SHP77 (cell line): ENCODE data around the gene SEH1L.
A peak's percentile ranks its signal among the peaks of the same experiment; 100 is the strongest.
"Not testable (repeated sequence)": the region's sequence is repeated elsewhere in the genome, so short reads cannot be mapped to it uniquely, and the experiment has no call there.

Experiments used
- DNase-seq, 2 experiments: peaks; one replicate each; lab custom pipeline; 2025; lab: John Stamatoyannopoulos, UW

SEH1L gene

DNA sequence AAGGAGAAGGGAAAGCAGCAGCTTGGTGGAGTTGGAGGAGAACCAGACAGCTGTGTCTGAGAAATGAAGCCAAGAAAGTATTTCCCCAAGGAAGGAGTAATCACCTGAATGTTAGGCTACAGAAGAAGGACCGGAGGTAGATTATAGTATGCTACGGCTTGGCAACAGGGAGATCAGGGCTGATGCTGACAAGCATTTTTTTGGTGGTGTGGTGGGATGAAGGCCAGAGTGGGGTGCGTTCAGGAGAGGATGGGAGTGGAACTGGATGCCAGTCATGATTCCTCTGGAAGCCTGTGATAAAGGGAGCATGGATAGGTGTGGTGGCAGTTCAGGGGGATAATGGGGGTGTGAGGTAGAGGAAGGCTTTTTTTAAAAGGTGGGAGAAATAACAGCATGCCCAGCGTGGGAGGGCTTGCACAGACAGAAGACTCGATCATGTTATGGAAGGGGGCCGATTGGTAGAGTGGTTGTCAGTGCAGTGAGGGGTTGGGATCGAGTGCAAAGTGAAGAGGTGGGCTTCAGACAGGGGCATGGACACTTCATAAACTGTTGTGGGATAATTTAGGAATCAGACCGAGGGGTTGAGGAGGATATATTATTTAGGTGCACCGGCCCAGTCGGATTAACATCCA, 49.0 kb downstream of the SEH1L start:
- no peak for DNase-seq

DNA sequence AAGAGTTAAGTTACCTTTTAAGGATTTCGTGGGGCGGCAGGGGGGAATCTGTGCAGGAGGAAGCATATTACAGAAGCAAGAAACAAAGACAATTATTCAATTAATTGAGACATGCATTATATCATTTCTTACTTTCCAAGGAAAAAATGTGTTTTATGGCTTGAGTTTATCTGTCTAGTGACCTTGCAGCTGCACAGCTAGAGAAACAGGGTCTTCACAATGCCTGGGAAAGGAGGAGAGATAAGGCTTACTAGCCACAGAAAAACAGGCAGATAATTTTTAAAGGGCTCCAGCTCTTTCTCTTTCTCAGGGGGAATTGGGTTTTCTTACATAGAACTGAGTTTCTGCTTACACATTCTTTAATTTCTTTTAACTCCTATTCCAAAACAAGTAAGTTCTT, 49.5 kb downstream of the SEH1L start:
- DNase-seq: not testable (repeated sequence)

DNA sequence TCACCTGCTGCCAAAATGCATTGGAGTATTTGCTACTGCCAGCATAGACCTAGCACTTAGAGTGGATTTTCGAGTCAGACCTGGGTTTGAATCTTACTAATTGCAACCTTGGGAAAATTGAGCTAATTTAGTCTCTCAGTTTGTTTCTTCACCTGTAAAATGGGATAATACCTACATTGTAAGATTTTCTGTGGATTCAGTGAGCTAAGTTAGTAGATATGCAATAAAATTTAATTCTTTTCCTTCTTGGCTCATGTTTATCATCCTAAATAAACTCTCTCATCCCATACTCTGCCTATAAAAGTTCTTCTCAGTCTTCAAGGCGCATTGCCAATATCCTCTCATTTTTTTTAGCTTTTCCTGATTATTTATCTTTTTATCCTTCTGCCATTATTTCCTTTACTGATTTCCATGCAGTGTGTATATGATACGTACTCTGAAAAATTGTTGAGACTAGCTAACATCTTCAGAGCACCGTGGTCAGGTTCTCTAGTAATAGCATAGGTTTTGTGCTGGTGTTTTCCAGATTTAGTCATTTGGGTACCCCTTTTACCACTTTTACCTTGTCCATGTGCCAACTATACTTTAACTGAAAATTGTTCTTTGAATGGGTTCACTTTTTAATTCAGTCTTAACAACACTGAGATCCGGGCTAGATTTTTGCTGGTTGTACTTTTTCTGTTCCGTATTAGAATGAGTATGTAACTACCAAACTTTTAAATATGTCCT, 50.7 kb downstream of the SEH1L start:
- DNase-seq: no peak

DNA sequence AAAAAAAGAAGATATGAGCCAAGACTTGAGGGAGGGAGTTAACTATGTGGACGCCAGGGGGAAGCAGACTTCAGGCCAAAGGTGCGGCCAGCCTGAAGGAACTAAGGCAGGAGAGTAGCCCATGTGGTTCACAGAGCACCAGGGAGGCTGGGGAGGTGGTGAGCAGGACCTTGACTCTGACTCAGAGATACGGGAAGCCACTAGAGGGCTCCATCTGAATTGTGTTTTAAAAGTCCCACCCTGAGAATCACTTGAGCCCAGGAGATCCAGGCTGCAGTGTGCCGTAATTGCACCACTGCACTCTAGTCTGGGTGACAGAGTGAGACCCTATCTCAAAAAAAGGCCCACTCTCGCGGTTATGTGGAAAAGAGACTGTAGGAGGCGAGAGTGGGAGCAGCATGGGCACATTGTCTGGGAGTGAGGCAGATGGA, 55.7 kb downstream of the SEH1L start:
- DNase-seq: peak; percentile 3 to 11

DNA sequence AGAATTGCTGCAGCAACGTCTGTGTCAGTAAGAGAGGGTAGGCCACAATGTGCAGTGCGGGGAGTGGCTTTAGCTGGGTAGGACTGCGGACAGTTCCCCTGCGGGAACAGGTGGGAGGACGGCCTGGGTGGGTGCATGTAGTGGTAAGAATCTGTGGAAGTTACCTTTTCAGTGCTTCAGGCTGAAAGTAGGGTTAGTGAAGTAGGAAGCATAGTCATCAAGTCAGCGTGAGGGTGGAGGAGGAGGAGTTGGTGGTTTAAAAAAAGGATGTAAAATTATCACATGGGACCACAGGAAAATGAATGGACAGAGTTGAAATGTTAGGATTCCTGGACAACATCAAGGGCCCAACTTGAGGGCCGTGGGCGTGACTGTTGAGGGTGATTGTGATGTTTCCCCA, 56.6 kb downstream of the SEH1L start:
- no peak for DNase-seq

DNA sequence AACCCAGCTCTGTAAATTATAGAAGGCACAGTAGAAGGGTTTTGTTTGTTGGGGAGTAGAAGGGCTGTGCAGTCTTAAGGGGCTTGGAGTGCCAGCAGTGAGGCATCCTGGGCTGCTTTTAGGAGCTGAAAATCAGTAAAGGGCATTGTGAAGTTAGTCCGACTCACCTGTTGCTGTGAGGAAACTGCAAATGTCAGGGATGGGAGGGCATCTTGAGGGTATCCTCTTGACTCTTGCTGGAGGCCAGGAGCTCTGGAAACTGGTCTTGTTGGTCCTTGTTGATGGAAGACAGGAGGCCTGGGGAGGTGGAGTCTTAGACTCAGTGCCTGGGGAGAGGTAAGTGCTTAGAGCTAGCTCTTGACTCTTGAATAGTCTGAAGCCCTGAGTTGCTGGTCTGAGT, 57.5 kb downstream of the SEH1L start:
- no peak for DNase-seq

DNA sequence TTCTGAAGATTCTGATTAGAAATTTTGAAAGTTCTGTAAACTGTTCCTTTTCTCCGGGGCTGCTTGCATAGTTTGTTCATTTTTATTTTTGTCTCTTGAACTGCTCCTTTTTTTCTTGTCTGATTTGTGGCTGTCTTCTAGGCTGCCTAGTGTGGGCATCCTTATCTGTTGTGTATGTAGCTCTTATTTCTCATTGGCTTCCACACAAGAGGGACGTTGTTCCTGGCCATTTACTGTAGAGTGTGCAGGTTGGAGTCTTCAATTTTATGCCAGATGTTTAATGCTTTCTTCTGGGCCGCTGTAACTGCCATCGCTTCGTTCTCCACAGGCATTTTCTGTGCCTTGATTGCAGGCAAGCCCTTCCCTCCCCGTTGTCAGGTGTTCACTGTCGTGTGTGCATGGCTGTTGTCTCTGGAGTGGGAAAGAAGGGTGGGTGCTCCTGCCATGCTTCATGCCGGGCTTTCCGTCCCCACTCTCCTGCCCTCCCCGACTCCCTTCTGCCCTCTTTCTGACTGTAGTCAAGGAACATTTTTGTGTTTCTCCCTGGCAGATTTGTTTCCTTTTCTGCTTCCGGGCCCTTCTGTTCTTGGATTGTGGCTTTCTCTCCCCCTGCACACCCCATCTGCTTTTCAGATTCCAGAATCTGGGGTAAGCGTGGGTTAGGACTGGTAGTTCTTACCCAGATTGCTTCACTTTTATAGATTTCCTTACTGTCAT, 58.9 kb downstream of the SEH1L start:
- no peak for DNase-seq

DNA sequence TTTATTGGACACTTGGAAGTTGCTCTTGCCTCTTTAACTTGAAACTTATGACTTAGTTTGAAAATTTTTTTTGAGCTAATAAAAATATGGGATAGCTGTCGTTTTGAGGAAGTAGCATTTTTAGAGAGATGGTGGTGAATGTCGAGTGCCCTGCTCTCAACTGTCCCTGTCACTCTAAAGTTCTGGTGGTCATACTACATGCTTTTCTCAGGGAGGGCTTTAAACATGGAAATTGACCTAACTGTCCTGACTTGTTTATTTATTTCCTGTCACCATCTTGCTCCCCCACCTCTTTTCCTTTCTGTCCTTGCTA, 59.4 kb downstream of the SEH1L start:
- DNase-seq: no peak

DNA sequence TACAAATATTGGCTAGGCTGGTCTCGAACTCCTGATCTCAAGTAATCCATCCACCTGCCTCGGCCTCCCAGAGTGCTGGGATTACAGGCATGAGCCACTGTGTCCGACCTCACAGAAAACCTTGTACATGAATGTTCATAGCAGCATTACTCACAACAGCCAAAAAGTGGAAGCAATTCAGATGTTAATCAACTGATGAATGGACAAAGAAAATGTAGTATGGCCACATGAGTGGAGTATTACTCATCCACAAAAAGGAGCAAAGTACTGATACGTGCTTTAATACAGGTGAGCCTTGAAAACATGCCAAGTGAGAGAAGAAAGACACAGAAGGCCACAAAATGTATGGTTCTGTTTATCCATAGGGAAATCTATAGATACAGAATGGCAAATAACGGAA, 63.9 kb downstream of the SEH1L start:
- DNase-seq: no peak

DNA sequence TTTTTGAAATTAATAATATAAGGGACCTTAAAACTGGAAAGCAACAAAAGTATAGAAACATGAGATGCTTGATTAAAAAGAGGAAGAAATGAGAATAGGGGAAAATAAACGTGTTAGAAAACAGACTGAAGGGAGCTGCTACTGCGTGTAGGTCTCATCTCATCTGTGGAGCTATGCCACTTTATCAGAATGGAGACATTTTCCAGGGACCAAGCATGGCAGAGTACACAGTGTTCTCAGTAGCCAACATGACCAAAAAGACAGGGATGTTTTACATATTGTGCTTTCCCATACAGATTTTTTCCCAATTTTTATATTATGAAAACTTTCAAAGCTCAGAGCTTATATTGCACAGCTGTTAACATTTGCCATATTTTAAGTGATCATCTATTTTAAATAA, 66.4 kb downstream of the SEH1L start:
- DNase-seq: no peak

DNA sequence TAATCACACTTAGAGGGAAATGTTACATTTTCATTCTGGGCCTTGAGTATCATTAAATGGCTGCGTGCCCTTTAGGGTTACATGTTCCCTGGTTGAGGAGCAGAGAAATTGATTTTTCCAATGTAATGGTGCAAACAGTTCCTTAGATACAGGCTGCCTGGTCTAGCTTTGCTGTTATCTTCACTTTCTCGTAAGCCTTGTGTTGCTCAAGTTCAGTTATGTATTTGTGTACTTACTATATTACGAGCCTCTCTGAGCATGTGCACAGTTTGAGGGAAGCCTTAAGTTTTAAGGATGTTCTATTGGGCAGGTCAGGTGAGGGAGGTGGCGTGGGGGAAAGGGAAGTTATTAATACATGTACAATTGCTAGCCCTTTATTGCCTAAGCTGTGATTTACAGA, 67.0 kb downstream of the SEH1L start:
- no peak for DNase-seq

DNA sequence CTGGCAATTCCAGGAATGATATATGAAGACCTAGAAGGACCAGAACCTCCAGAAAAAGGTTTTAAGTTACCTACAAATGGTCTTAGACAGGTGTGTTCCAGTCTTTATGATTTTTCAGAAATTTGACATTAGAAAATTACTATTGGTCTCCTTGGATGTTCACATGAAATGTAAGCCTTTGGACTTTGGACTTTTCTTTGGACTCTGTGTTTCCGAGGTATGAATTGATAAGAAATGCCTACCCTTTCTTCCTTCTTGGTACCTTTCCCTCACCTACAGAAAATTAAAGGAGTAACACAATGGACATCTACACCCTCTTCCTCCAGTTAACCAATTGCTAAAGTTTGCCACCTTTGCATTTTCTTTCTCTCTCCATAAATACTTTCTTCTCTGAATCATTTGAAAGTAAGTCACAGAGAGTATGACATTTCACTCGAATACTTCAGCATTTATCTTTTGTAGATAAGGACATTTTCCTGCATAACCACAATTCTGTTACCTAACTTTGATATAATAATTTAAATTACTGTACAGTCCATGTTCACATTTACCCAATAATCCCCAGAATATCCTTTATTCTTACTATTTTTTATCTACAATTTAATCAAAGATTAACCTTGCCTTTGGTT, 69.5 kb downstream of the SEH1L start:
- no peak for DNase-seq

DNA sequence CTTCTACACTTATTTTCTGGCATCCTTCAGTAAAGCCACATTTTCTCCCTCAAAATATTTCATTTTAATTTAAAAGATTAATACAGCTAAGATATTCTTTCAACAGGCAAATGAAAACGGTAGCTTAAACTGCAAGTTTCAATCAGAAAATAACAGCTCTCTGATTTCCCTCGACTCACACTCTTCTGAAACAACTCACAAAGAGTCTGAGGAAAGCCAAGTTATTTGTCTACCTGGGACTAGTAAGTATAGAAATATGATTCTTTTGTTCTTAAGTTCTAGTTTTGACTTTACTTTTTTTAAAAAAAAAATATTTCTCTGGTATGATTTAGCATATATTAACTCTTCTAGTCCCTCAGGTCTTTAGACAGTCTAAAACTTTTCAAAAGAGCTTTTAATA, 70.6 kb downstream of the SEH1L start:
- no peak for DNase-seq

DNA sequence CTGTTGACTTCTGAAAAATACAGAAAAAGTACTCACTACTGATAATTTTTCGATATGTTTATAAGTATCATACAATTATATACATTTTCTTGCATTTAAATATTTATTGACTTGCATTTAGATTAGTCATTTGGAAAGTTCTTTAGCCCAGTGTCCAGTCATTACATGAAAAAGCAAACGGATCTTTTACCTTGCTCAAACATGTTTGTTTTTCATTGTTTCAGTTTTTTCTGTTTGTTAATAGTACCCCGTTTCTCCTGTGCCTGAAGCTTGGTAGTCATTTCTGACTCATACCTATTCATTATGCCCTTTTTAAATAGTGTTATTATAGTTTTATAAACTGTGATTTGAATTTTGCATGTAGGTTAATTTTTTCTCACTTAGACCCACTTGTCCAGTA, 71.5 kb downstream of the SEH1L start:
- DNase-seq: no peak

DNA sequence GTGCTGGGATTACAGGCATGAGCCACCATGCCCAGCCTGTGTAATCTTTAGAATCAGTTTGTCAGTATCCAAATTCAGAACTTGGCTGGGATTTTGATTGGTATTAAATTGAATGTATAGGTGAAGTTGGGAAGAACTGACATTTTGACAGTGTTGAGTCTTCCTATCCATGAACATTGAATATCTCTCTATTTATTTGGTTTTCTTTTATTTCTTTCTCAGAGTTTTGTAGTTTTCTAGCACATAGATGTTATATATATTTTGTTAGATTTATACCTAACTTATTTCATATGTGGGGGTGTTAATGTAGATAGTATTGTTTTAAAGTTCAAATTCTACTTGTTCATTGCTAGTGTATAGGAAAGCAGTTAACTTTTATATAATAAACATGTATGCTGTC, 74.8 kb downstream of the SEH1L start:
- no peak for DNase-seq

DNA sequence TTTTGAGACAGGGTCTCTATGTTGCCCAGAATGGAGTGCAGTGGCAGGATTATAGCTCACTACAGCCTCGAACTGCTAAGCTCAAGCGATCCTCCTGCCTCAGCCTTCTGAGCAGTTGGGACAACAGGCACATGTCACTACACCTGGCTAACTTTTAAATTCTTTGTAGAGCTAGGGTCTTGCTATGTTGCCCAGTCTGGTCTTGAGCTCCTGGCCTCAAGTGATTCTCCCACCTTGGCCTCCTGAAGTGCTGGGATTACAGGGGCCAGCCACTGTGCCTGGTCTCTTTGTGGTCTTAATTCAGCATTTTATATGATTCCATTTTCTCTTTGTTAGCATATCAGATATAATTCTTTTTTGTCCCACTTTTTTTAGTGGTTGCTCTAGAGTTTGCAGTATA, 77.4 kb downstream of the SEH1L start:
- no peak for DNase-seq

DNA sequence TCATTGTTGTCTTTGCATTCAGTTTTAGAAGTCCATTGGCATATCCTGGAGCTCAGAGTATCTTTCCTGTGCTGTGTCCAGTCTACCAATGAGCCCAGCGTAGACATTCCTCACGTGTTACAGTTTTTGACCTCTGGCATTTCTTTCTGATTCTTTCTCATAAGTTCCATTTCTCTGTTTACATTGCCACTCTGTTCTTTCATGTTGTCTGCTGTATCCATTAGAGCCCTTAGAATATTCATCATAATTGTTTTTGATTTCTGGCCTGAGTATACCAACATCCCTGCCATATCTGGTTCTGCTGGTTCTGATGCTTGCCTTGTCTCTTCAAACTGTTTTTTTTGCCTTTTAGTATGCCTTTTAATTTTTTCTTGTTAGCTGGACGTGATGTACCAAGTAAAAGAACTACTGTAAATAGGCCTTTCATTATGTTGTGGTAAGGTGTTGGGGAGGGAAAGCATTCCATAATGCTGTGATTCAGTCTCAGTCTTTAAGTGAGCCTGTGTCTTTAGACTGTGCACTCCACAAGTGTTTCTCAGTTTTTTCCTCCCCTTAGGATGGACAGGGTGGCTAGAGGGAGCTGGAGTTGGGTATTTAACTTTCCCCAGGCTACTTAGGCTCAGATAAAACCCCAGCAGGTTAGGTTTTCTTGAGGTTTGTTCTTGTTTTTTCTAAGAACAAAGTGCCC, 78.9 kb downstream of the SEH1L start:
- no peak for DNase-seq

DNA sequence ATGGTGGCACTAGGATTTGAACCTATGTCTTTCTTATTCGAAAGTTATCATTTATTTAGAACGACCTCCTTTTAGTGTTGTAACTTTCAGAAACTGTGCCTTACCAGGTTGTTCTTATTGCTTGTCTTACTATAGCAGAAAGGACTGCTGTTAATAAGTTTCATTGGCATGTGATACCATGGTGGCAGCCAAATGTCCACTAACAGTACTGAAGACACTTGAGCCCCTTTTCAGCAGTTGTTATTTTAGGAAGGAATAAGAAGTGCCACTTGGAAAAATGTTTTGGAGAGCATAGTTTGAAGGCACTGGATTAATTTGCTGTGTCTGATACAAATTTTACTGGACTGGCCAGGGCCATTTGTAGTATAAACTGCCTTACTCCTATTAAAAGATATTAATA, 81.1 kb downstream of the SEH1L start:
- DNase-seq: no peak

DNA sequence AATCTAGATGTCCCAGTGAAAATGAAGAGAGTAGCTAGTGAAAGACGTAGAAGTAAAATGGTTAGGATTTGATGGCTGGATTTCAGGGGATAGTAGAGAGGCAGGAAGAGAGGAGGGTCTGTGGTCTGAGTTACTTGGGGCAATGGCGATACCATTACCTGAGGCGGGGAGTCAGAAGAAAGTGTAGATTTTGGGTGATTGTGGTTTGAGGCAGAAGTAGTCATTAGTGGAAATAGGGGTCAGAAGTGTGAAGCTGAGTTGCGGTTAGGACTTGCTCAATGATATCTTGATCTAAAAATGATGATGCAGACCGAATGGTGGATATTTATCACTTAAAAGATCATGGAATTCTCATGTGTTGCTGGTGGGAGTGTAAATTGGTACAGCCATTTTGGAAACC, 84.4 kb downstream of the SEH1L start:
- DNase-seq: no peak

DNA sequence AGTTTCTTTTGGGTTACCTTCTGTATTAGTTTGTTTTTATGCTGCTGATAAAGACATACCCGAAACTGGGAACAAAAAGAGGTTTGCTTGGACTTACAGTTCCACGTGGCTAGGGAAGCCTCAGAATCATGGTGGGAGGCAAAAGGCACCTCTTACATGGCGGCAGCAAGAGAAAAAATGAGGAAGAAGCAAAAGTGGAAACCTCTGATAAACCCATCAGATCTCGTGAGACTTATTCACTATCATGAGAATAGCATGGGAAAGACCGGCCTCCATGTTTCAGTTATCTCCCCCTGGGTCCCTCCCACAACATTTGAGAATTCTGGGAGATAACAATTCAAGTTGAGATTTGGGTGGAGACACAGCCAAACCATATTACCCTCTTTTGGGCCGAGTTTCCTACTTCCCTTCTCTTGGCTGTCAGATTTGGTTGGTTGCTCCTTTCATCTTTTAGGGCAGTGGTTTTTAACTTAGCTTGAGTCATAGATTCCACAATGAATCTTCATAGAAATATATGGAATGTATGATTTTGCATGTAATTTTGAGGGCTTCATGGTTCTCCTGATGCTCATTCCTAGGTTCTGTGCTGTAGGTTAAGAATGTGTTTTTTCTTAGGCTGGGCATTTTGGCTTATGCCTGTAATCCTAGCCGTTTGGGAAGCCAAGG, 87.6 kb downstream of the SEH1L start:
- DNase-seq: no peak

DNA sequence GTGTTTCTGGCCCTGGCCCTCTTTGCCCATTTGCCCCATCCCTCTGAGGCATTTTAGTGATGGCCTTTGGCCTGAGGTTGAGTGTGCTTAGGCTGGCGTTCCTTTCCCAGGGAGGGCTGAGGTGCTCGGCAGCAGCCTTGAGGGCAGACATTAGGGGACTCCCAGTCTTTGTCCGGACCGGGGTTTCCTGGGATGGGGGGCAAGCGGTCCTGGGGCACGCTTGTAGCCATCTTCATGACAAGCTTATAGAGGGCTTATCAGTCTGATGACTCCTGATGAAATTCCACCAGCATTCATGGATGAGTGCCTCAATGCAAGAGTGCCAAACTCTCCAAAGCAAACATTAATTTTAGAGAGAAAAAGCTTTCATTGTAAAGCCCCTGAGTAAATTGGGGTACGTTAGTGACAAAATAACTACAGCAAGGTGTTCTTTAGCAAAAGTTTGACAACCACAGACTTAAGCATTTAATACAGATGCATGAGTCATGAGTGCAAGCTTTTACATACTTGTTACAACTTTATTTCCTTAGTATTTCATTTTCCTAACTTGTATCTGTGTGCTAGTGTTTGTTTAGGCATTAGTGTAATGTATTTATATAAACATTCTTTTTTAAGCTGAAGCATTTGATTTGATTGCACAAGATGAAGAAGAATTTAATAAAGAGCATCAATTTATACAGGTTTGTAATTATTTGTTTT, 89.0 kb downstream of the SEH1L start:
- no peak for DNase-seq
